ENCODE results near the gene PEF1.
A peak's percentile ranks its signal among the peaks of the same experiment; 100 is the strongest.

Gene PEF1

DNA sequence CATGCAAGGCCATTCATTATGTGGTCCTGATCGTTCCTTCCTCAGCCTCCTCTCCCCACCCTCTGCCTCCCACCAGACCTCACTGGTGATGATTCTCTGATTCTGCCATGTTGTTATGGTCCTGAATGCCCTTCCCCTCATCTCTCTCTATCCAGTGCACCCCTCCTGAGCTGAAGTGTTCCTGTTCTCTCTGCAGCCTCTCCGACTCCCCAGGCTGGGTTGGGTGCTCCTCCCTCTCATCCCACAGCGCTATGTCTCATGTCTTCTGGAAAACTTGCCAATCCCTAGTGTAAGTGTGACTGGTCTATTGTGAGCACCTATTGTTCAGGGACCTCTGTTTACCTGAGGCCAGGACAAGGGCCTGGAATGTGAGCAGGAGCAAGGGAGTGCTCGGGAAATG lies 11.1 kb upstream of the PEF1 start:
- DNase-seq, result no peak

GRCh38 chr1:31655104-31655503 lies 10.4 kb upstream of the PEF1 start:
- DNase-seq, result no peak

GRCh38 chr1:31654474-31654776 lies 9.7 kb upstream of the PEF1 start:
- DNase-seq, result no peak

DNA sequence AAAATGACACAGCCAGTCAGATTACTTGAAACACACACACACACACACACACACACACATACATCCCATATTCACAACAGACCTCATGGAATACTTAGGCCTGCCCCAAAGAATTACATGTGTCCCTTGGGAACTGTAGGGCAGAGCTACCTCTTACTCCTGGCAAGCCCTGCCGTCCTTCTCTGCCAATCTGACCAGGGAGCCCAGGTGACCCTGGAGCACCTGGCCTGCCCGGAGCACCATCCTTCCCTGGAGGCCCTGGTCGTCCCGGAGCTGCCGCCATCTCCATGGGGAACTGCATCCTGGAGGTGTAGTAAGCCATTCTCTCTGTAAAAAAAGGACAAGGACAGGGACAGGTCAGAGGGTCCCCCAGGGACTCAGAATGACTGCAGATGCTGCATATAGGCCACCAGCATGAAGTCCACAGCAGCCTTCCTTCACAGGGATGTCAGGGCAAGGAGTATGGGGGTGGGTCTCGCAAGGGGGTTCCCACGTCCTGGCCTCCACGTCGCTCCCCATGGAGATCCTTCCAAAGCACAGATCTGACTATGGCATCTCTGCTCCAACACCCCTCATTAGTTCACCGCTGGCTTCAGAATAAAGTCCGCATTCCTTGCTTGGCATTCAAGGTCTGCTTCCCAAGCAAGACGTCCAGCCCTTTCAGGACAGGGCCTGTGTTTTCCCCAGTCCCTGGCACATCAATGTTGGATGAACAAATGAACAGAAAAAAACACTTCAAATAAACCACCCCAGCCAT lies 9.2 kb upstream of the PEF1 start:
- no peak for DNase-seq

DNA sequence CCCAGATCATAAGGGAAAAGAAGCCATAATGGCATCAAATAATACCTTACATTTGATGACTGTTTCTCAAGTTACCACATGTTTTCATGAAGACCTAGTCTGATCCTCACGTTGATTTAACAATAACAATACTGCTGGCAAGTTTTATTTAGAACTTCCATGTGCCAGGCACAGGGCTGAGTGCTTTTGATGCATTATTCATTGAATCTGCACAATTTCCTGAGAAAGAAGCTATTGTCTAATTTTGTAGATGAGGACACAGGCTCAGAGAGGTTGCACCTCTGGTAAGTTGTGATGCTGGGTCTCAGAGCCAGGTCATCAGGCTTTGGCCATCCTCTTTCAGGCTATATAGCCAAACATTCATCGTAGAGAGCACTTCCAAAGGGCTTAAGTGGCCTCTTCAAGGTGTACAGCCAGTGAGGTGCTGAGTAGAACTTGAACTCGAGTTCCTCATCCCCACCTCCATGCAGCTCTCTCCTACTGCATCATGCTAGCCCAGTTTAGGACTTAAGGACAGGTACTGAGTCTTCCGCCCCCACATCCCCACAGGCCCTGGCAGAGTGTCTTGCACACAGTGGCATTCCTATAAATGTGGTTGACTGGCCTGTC lies 8.3 kb upstream of the PEF1 start:
- DNase-seq, result no peak

DNA sequence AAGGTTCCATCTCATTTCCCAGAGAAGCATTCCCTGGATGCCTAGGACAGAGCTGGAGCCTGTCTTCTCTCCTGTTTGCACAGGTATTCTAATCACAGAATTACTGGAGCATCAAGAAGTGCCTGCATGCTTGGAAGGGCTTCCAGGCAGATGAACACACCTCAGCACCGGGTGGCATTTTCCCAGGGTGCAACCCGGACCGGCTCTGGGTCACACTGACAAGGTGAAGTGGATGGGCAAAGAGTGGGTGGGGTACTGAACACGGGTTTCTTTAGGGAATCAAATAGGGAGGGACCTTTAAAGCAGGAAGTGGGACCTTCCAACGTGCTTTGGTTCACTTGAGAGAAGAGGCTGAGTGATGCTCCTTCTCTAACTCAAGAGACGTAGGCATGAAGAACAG lies 7.1 kb upstream of the PEF1 start:
- no peak for DNase-seq

GRCh38 chr1:31651089-31651420 lies 6.4 kb upstream of the PEF1 start:
- DNase-seq, result no peak

GRCh38 chr1:31650161-31651088 lies 5.7 kb upstream of the PEF1 start:
- DNase-seq, result no peak

DNA sequence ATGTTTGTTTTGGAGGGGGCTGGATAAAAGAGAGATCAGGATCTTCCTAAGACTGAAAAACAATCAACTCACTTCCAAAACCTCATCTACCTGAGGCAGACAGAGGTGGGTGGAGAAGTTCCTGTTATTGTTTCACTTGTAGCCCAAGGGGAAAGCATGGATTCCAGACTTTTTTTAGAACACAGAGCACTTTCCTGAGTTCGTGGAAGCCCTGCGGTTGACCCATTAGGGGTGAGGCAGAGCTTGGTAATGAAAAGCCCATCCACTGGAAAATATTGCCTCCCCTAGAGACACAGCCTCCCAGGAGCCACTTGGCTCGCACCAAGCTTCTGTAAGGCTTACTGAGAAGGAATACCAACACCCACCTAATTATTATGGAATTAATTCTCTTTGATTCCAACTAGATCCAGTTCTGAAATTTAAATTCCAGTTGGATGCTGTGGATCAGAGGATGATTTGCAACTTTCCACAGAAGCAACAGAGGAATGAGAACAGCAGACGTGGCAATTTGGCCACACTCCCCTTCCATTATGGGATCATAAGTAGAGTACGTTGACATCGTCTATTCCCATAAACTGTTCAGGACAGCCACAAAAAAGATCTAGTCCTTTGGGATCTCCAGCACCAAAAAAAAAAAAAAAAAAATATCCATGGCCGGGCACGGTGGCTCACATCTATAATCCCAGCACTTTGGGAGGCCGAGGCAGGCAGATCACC lies 4.1 kb upstream of the PEF1 start:
- no peak for DNase-seq

DNA sequence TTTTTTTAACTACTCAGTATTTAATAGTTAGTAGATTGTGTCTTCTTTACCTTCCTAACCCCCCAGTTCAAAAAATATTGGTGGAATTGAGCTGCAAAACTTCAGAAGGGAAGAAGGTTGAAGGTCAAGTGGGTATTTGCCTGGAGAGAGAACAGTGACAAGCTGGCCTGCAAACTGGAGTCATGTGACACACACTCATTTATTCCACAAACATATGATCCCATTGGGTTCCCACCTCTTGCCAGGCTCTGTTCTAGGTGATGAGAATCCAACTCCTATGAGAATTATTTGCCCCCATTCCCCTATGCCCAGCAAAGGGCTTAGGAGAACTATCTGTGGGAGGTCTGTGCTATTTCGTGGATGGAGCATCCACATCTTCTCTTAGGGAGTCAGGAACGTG lies 3.5 kb upstream of the PEF1 start:
- DNase-seq, result no peak

GRCh38 chr1:31647106-31647505 lies 2.4 kb upstream of the PEF1 start:
- DNase-seq, result no peak

GRCh38 chr1:31646259-31646960 lies 1.7 kb upstream of the PEF1 start:
- no peak for DNase-seq

DNA sequence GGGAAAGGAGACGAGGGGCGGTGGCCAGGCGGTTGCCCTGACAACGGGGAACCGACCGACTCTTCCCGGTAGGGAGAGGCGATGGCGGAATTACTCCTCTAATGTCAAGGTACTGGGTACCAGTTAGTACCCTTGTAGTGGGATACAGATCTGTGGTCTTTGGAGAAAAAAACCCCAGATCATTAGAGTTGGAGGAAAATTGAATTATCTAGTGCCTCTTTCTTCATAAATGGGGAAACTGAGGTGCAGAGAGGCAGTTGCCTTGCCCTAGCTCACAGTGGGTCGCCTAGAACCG lies 545 bp upstream of the PEF1 start:
- no peak for DNase-seq

DNA sequence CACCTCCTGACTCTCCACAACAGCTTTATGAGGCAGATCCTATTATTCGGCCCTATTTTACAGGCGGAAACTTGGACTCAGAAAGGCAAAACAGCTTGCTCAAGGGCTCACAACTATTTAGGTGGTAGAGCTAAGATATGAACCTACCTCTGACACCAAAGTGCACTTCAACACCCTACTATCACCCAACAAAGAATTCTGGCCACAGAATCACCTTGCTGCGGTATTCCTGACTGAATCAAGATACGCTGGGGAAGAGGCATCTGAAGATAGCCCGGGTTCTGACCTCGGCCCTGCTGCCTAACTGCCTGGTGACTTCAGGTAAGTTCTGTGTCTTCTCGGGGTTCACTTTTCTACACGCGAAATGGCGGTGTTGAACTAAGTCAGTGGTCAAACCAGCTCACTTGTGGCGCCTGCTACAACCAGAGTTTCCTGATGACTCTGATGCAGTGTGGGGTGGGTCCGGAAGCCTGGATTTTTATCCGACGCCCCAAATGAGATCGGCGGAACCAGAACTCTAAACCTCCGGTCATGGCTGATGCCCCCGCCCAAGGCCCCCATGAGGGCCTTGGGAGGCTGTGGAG lies 608 bp downstream of the PEF1 start:
- DNase-seq, result peak in 1 of 58 donors; percentile 65

- DNase-seq, result no peak
Measured at GRCh38 chr1:31642897-31643296, 1.8 kb downstream of the PEF1 start.

GRCh38 chr1:31642366-31642765 lies 2.3 kb downstream of the PEF1 start:
- DNase-seq, result no peak

- no peak for DNase-seq
Measured at GRCh38 chr1:31640964-31641363, 3.7 kb downstream of the PEF1 start.

- no peak for DNase-seq
Measured at GRCh38 chr1:31640179-31640578, 4.5 kb downstream of the PEF1 start.

- no peak for DNase-seq
Measured at GRCh38 chr1:31639543-31639942, 5.1 kb downstream of the PEF1 start.

DNA sequence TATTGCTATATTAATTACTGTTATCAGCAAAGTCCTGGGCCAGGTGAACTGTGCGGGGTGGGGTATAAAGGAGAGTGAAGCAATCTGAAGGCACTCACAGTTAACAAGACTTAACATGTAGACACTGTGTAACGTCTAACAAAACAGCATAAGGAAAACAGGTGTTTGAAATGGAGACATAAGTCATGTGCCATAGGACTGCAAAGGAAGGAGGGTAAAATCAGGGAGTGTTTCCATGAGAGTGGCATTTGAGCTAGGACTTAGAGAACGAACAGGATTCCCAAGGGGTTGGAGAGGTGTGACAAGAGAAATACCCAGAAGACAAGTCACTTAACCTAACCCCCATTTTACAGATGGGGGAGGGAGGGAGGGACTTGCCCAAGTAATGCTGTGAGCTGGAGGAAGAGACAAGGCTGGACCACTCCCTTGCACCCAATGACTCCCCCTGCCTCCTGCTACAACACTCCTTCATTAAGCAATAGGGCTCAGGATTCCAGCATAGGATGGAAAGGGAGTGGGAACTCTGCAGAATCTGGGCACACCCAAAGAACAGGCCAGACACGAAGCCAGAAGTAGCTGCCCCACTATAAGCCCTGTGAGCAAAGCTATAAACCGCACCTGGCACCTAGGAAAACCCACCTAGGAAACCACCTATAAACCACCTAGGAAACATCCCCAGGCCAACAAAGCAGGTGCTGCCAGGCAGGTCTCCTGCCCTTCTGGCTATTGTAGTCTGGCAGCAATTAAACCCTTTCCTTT lies 6.6 kb downstream of the PEF1 start:
- no peak for DNase-seq

Data from anterior cingulate cortex (tissue), 58 donors.